Right lung (tissue), 5 donors: ENCODE results near the gene ADRM1. TPM values are rescaled to one million over a fixed set of nuclear protein-coding genes. Genes with fewer than 3 reads are reported as not detected.
A peak's percentile ranks its signal among the peaks of the same experiment; 100 is the strongest.

ENCODE experiments used
- DNase-seq, 2 donors: peaks; one replicate each; pipeline ENCODE4 v3.0.0-alpha.2; 2013
- polyA plus RNA-seq, 5 donors: library from polyadenylated mRNA; unstranded; fragments of 120-200 nt; gene quantifications; one replicate each; pipeline versions ENCODE4 v1.2.1 to v1.2.3, GENCODE V29; 2013; ENCODE audit warnings: inconsistent platforms in 1 of 5, low replicate concordance in 1 of 5; ENCODE audit not compliant: insufficient read length in 5 of 5, insufficient read depth in 1 of 5

Gene ADRM1
- polyA plus RNA-seq, 5 donors = 29.0 to 68.3 (median 37.5) TPM

DNA sequence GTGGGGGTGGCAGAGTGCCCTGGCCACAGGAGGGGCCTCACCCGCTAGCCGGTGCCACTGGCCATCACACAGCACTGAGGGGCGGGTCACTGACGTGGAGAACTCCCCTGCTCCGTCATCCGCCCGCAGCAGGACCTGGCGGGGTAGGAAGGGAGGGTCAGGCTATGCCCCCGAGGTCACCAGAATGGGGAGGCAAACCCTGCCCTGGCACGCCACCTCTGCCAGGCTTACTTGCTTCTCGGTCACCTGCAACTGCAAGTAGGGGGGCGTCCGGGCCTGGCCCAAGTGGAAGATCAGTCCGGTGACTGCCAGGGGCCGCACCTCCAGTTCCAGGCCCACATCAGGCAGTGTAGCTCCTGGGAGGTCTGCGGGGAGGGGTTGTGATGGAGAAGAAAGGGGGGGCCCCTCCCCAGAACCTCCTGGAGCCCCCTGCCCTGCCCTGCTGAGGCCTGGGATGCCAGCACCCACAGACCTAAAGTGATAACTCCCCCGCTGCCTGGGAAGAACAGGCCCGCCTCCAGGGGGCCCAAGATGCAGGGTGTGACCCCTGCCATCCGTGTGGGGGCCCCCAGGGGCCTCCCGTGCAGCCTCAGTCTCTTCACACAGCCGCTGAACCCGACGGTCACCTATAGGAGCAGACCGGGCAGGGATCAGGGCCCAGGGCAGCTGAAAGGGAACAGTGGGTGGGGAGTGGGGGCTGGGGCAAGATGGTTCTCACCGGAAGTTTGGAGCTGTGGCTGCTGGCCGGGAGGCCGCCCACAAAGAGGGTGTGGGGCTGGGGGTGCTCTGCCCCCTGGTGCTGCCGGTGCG is 7.4 kb downstream of the ADRM1 start:
- DNase-seq = peak in 1 of 2 donors; percentile 25

DNA sequence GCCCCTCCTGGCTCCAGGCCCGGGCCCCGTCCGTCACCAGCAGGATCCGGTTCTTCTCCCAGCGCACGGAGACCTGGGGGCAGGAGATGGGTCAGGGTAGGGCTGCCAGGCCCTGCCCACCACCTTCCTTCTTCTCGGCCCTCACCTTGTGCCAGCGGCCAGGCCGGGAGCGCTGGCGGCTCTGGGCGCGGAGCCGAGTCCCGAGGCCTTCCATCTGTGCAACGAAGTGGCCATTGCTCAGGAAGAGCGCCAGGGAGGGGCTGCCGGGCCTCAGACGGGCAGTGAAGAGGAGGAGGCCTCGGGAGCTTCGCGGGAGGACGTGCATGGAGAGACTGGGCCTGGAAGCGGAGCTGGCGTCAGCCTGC is 7.9 kb downstream of the ADRM1 start:
- peak in 1 of 2 donors; percentile 17 for DNase-seq

DNA sequence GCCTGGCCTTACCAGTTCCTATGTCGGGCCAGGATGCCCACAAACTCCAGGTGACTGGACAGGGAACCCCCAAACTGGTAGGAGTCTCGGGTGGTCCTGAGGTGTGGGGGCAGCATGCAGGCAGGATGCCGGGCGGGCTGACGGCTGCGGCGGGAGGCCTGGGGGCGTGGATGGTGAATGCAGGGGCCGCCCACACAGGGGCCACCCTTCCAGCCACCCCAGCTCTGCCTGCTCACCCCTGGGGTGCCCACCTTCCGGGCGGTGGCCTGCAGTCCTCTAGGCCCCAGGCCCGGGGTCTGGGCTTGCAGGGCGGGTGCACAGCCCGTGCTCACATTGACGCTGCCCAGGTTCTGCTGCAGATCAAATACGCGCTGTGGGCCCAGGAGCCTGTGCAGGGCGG is 8.4 kb downstream of the ADRM1 start:
- DNase-seq = no peak

GRCh38 chr20:62311832-62312661 is 9.2 kb downstream of the ADRM1 start:
- no peak for DNase-seq

DNA sequence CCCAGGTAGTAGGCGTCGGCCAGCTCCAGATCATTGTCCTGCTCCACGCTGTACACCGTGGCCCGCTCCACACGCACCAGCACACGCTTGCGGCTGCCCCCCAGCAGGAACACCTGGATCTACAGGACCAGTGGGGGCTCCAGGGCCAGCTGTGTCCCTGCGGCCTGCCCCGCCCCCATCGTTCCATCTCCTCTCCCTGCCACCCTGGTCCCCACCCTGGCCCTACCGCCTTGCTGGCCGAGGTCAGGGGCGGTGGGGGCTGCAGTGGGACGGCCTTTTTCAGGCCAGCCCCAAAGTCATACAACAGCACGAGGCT is 9.8 kb downstream of the ADRM1 start:
- no peak for DNase-seq

- no peak for DNase-seq
These were observed 10.2 kb downstream of the ADRM1 start for GRCh38 chr20:62313021-62313420.

DNA sequence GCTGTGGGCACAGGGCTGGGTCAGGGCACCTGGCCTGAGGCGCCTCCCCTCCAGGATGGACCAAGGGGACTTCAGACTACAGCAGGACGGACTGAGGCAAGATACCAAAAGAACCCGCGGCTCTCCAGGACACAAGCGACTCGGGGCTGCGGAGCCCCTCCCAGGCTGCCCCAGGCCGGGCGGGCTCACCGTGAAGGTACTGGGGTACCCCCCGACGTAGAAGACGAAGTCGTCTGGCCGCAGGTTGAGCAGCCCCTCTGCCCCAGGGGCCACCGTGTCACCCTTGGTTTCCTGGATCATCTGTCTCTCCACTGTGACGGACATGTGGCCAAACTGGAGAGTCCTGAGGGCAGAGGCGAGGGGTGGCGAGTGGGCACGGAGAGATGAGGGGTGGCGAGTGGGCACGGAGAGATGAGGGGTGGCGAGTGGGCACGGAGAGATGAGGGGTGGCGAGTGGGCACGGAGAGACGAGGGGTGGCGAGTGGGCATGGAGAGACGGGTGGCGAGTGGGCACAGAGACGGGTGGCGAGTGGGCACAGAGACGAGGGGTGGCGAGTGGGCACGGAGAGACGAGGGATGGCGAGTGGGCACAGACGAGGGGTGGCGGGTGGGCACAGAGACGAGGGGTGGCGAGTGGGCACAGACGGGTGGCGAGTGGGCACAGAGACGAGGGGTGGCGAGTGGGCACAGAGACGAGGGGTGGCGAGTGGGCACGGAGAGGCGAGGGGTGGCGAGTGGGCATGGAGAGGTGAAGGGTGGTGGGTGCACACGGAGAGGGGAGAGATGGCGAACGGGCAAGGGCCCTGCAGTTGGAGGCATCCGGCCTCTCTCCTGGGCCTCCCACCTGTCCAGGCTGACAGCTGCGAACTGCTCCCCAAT is 10.9 kb downstream of the ADRM1 start:
- DNase-seq = no peak

DNA sequence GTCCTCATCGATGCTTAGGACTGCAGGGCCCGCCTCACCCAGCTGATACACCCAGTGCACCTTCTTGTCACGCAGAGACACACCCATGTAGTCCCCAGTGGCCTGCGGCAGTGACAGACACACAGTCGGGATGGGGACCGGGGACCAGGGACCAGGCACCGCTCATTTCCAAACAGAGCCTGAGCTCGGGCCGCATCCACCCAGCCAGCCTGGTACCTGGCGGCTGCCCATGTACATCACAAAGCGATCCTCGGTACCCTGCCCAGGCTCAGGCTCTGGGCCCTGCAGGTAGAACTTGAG is 11.5 kb downstream of the ADRM1 start:
- DNase-seq = no peak

- DNase-seq = no peak
These were observed 12.0 kb downstream of the ADRM1 start for GRCh38 chr20:62314711-62315302.

DNA sequence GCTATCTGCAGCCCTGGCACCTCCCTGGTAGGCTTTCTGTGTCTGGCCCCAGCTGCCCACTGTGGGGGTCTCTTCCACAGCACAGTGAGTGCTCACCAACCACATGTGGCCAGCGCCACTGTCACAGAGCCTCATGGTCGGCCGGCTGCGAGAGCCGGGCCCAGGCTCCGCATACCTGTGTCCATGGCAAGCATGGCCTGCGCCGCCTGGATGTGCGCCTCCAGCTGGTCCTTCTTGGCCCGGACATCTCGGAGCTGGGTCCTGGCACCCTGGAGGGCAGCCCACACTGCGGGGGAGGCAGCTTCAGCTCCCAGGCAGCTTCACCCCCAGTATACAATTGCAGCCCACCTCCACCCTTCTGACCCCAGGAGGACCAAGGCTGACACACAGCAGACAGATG is 13.0 kb downstream of the ADRM1 start:
- DNase-seq = no peak

DNA sequence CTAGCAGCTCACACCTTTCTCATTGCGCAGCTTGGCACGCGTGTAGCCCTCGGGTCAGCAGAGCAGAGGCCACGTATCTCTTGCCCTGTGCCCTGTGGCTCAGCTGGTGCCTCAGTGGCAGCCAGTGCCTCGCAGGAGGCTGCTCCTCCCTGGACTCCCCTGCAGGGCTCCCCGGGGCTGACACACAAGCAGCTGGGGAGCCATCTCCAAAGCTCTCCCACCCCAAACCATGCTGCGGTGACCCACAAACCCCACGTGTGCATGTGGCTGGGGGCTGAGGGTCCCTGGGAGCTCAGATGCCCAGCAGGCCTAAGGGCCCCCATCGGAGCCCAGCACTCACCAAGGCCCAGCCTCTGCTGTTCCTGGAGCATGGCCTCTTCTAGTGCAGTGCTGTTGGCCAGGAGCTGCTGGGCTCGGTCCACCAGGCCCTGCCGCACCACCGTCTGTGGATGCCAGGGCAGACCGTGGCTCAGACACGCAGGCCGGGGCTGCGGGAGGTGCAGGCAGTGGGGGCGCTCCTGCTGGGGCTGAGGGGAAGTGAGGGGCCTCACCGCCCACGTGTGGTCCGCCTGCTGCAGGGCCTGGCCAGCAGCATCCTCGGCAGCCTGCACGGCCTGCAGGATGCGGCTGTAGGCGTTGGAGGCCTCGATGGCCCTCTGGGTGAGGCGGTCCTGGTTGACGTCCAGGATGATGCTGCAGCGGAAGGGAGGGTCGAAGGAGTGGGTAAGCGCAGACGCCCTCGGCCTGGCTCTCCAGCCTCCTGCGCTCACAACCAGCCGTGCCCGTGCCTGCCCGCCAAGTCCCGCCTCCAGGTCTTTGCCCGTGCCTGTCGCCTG is 13.8 kb downstream of the ADRM1 start:
- DNase-seq = no peak

DNA sequence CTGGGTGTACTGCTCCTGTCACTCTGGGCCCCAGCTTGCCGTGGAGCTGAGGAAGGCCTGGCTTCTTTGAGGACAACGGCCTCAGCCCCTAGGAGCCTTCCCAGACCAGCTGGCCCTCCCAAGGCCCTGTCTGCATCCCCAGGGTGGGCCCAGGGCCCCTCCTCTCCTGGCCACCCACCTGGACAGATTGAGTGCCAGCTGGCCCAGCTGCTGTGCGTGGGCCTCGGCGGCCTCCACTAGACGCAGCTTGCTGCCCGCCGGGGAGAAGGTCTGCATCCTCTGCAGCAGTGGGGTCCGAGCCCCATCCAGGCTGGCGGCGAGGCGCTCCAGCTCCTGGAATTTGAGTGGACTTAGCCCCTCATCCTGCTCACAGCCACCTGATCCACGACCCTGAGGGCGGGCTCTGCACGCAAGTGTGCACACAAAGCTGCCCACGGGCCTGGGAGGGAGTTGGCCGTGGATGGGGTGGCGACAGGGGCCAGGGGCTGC is 14.4 kb downstream of the ADRM1 start:
- no peak for DNase-seq

DNA sequence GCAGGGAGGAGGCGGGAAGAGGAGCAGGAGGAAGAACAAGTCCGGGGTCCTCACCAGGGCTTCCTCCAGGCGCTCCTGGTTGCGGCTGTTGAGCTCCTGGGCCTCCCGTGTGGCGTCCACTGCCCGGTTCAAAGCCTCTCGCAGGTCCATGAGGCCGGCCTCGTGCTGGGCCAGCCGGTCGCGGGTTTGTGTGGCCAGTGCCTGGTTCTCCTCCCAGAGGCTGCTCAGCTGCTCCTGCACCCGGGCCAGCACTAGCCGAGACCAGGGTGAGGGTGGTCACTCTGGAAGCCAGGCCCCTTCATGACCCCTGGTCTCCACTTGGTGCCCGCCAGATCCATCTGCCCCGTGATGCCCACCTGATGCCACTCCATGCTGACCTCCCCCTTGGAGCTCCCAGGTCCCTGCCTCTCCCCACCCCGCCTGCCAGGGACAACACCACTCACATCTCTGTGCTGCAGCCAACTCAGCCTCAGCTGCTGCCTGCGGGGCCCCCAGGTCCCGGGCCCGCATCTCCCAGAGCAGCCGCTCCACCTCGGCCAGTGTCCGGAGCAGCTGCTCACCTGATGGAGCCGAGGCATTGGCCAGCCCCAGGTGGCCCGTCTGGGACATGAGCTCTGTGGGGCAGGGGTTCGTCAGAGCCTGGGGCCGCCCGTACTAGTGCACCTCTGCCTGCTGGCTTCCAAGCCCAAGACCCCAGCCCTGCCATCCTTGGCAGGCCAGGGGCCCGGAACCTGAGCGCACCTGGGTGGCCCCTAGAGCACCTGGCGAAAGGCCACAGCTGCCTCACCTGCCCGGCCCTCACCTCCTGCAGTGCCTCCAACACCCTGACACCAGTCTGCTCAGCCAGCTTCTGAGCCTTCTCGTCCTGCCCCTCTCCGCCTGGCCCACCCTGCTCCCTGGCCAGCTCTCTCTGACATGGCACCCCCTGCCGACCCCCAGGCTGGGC is 15.9 kb downstream of the ADRM1 start:
- DNase-seq = no peak

DNA sequence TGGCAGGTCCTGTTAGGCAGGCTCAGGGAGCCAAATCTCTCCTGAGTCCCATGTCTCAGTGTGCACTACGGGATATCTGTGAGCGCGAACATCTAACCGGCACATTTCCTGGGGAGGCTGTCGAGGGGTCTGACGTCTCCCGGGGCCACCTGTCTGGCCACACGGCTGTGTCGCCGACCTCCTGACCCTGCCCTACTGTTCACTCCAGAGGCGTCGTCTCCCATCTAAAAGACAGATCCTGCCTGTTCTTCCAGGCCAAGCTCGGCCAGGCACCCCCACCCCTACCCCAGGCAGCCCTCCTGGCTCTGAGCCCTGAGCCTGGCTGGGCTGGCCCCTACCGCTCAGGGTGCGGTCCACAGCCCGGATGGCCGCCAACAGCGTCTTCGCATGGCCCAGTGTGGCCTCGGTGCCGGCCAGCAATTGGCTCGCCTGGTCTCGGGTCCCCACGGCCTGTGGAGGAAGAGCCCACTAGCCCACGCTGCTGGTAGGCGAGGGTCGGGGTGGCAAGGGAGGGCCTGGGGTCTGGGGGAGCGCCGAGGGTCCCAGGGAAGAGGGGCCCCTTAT is 16.6 kb downstream of the ADRM1 start:
- no peak for DNase-seq

GRCh38 chr20:62320581-62321354 is 18.0 kb downstream of the ADRM1 start:
- DNase-seq = no peak

- DNase-seq = no peak
These were observed 18.7 kb downstream of the ADRM1 start for GRCh38 chr20:62321521-62321948.

GRCh38 chr20:62321975-62322374 is 19.2 kb downstream of the ADRM1 start:
- no peak for DNase-seq

- no peak for DNase-seq
These were observed 19.8 kb downstream of the ADRM1 start for GRCh38 chr20:62322492-62323041.
